Skin epidermis (tissue), 12 donors: ENCODE results near the gene MYCBP2.
"Not testable (repeated sequence)": the region's sequence is repeated elsewhere in the genome, so short reads cannot be mapped to it uniquely, and the experiment has no call there.

Source experiments
- H3K27ac ChIP-seq, 21 experiments: fragments of 200-600 bp; sonication (generic) in 11 of 21; one replicate each; pipeline ENCODE4 v1.5.0; 2020; ENCODE audit warnings: mild to moderate bottlenecking in 3 of 21, inconsistent platforms in 2 of 21, moderate library complexity in 2 of 21
- H3K4me3 ChIP-seq, 7 experiments: fragments of 200-600 bp; sonication (generic) in 2 of 7; one replicate each; pipeline ENCODE4 v1.5.0; 2020; ENCODE audit warnings: inconsistent platforms in 2 of 7, mild to moderate bottlenecking in 2 of 7, moderate library complexity in 1 of 7

The MYCBP2 gene

DNA sequence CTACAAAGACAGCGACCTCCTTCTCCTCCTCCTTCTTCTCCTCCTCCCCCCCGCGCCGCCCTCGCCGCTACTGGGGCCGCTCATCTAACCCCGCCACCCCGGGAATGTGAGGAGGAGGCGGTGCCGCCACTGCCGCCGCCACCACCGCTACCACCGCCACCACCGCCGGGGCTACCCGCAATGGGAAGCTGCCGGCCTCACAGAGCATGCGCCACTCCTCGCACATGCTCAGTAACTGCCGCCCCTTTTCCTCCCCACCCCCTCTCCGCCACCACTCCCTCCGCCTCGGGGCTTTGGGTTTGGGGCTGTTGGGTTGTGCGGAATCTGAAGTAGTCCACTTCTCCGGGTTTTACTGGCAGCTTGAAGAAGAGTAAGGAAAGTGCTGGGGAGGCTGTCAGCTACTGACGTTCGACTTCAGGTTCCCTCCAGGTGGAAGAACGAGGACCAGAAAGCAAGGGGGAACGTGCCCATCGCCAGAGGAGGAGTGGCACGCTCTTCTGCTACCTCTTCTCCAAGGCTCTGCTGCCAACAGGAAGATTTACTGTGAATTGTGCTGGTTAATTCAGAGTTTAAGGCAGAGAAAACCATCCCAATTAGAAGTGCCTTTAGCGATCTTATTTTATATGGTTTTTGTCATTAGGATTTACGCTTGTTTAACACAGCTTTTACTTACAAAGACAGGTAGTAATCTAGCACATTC, at the start of gene MYCBP2:
Gene MYCBP2, minus strand, starts transcription at position 190 of the 700 bp plus-strand sequence. CDS start 319 bp downstream, outside the sequence.
- Histone ChIP-seq H3K4me3 (peak within 1 kb of the TSS; percentile 70 to 97 (median 89)), H3K27ac (peak within 1 kb of the TSS; percentile 80 to 98 (median 95))

DNA sequence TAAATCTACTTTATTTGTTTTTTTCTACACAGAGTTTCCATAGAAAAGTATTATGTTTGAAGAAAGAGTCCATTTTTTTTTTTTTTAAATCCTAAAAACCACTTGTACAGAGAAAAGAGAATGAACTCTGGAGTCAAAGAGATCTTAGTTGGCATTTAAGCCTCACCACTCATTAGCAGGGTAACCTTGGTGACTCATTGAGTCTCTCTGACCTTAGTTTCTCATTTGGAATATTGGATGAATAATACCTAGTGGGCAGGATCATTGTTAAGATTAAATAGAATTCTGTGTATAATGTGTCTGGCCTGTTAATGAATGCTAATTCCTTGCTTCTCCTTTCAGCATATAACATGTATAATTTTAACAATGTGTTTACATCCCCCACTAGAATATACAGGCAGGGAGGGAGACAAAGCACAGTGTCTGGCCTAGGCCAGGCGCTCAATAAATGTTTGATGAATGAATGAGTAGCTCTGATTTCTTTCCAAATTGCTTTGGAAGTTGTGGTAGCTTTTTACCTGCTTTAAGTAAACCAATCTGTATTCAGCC, 48.7 kb upstream of the MYCBP2 start:
- no peak overlapping the region for H3K27ac ChIP-seq

GRCh38 chr13:77374786-77375185, 47.9 kb upstream of the MYCBP2 start:
- no peak overlapping the region for H3K27ac ChIP-seq

More for the DNA sequence above, 48.7 kb upstream of the MYCBP2 start:
- no peak overlapping the region for H3K4me3 ChIP-seq

DNA sequence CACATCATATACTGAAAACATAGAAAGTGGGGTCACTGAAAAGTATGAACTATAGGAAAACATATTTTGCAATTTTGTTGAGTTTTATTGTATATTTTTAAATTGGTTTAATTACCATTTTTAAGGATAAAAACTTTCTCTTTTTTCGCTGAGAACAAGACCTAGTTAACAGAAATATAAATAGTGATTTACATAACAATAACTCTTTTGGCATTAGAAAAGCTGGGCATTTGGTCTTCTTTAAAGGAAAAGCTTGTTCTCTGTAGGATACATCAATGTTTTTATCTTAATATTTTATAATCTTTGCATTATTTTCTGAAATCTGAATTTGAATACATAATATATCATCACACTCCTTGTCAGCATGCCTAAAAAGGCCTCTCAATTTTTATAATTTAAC, 47.4 kb upstream of the MYCBP2 start:
- Histone ChIP-seq H3K4me3 (no peak overlapping the region), H3K27ac (no peak overlapping the region)

More at GRCh38 chr13:77374786-77375185, 47.9 kb upstream of the MYCBP2 start:
- no peak overlapping the region for H3K4me3 ChIP-seq

- H3K27ac ChIP-seq = no peak overlapping the region
- H3K4me3 ChIP-seq = no peak overlapping the region
Observed at GRCh38 chr13:77373502-77373901, 46.6 kb upstream of the MYCBP2 start.

DNA sequence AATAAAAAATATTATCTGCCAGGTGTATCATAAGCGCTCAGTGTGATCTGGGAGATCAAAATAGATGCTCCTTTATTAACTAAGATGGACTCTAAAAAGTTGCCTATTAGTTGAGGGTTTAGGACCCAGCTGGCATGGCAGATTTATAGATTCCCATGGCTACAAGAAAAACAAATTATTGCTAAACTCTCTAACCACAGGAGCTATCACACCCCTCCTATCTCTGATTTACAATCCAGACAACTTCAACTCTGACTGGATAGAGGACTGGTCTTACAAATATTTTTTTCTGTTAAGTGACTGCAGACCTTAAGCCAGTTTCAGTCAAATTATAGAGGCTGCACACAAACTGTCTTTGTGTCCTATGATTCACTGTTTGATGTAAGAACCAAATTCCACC, 45.4 kb upstream of the MYCBP2 start:
- Histone ChIP-seq H3K27ac (no peak overlapping the region), H3K4me3 (no peak overlapping the region)

- no peak overlapping the region for H3K4me3 ChIP-seq
- H3K27ac ChIP-seq = no peak overlapping the region
Observed at GRCh38 chr13:77370888-77371287, 44.0 kb upstream of the MYCBP2 start.

DNA sequence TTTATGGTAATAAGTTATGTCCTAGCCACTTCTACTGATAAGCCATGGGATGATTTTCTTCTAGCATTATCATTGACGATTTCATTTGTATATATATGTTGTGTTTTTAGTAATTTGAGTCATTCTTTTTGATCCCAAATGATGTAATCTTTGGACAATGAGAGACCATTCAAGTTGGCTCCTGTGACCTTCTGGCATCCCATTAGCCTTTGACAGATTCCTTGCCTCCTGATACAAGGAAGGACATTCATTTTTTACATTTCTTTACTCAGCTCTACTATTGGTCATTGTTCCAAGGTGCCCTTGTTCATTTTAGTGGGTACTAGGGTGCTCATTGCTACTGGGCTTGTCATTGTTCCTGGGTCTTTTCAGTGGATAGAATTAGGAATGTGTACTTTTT, 35.3 kb upstream of the MYCBP2 start:
- no peak overlapping the region for H3K27ac ChIP-seq
- no peak overlapping the region for H3K4me3 ChIP-seq

- H3K4me3 ChIP-seq = no peak overlapping the region
- H3K27ac ChIP-seq = no peak overlapping the region
Observed at GRCh38 chr13:77360032-77360685, 33.3 kb upstream of the MYCBP2 start.

DNA sequence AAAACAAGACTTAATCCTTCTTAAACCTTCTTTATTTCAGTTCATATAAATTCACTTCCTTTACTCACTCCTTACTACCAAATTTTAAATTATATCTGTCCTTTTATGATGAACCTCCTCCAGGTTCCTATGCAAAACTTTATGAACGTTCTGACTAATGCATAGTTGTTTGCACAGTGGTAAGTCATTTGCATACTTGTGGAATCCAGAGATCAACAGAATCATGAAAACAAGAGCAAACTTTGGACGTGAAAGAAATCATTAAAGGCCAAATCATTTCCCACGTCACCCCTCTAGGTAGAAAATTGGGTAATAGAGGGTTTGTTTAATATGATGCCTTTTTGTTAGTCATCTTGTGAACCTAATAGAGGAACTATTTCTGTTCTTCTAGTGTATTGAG, 32.3 kb upstream of the MYCBP2 start:
- H3K4me3 ChIP-seq = no peak overlapping the region
- H3K27ac ChIP-seq = no peak overlapping the region

- Histone ChIP-seq H3K27ac (no peak overlapping the region), H3K4me3 (no peak overlapping the region)
Observed at GRCh38 chr13:77358001-77358400, 31.1 kb upstream of the MYCBP2 start.

GRCh38 chr13:77356155-77356554, 29.3 kb upstream of the MYCBP2 start:
- H3K27ac ChIP-seq = no peak overlapping the region
- H3K4me3 ChIP-seq = no peak overlapping the region

DNA sequence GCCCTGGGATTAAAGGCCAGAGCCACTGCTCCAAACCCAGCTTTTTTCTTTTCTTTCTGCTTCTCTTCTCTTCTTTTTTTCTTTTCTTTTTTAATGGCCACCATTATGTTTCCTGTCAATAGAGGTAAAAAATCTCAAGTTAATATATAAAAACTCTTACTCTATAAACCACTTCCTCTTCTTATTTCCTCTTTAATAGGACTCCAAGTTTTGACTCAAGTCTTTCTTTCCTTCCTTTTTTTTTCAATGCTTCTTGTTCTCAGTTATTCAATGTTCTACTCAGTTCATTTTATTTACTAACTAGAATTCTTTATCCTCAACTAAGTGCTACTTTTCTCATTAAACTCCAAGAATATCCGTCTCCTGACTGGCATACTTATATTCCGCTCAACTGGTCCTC, 27.1 kb upstream of the MYCBP2 start:
- H3K4me3 ChIP-seq = no peak overlapping the region

DNA sequence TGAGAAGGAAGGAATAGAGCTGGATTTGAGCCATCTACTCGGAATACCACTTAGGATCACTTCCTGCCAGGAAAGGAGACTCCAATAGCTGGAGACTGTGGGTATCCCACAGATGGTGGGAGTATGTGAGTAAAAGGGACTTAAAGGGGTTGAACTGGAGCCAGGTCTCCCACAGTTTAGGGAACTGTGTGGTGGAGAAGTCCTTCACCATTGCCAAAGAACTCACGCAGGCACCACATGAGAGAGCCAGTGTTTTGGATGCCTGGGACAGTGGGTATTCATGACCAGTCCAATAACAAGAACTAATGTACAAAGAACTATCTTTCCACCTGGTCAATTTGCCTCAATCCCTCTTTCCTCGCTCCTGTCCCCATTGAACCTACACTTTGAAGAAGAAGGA, 24.4 kb upstream of the MYCBP2 start:
- Histone ChIP-seq H3K27ac (no peak overlapping the region), H3K4me3 (no peak overlapping the region)

More for the DNA sequence above, 27.1 kb upstream of the MYCBP2 start:
- no peak overlapping the region for H3K27ac ChIP-seq

- Histone ChIP-seq H3K27ac (no peak overlapping the region), H3K4me3 (no peak overlapping the region)
Observed at GRCh38 chr13:77350811-77351210, 23.9 kb upstream of the MYCBP2 start.

- H3K27ac ChIP-seq = no peak overlapping the region
Observed at GRCh38 chr13:77349365-77349764, 22.5 kb upstream of the MYCBP2 start.

GRCh38 chr13:77347351-77347750, 20.5 kb upstream of the MYCBP2 start:
- H3K4me3 ChIP-seq = not testable (repeated sequence)

More at GRCh38 chr13:77349365-77349764, 22.5 kb upstream of the MYCBP2 start:
- H3K4me3 ChIP-seq = no peak overlapping the region

GRCh38 chr13:77345150-77345780, 18.4 kb upstream of the MYCBP2 start:
- Histone ChIP-seq H3K27ac (peak overlapping the region in 3 of 21 experiments; percentile 24 to 43 (median 28)), H3K4me3 (no peak overlapping the region)

More at GRCh38 chr13:77347351-77347750, 20.5 kb upstream of the MYCBP2 start:
- not testable (repeated sequence) for H3K27ac ChIP-seq

DNA sequence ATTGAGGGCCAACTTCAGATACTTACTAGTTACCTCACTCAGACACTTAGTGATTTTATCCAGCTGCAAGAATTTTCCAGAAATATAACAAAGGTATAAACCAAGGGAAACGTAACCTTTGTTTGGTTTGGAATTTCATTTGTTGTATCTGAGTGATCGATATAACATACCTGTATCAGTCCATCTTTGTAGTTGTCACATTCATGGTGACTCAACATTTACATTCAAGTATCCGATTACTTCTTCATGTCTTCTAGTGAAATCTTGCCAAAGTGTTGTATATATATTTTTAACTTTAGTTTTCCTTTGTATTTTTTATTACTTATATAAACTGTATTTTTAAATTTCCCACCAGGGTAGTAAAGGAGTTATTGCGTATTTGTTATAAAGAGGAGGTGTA, 16.9 kb upstream of the MYCBP2 start:
- Histone ChIP-seq H3K27ac (no peak overlapping the region), H3K4me3 (no peak overlapping the region)

DNA sequence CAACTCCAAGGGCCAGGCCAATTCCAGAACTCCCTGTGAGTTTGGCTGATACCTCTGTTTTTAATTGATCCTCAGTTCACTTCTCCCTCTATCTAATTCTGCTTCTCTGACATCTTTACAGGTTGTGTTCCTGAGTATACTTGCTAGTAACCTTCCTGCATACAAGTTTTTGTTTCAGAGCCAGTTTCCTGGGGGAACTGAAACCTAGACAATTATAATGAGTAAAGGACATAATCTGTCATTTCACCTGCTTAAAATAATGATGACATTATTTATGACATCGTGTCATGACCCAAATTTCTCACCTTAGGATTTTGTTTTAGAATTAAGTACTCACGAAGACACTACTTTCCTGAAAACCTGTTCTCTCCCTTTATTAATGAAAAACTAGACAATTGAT, 12.5 kb upstream of the MYCBP2 start:
- H3K27ac ChIP-seq = peak overlapping the region in 6 of 21 experiments; percentile 6 to 65 (median 30)
- H3K4me3 ChIP-seq = no peak overlapping the region
